Transverse colon (tissue), 3 donors: ENCODE results near the gene RAI14.

Experiments used
- CTCF ChIP-seq, 5 experiments: fragments of 200-600 bp in 3 of 5; fragments of 450-650 bp in 2 of 5; sonication (generic) in 3 of 5; IDR thresholded peaks; 1 replicate in 2 of 5; 2 replicates in 3 of 5; pipeline ENCODE4 v1.5.1; 2016 to 2017; ENCODE audit warnings: antibody characterized with exemption in 5 of 5, inconsistent platforms in 3 of 5, mild to moderate bottlenecking in 2 of 5, moderate library complexity in 1 of 5
- POLR2A ChIP-seq: fragments of 450-650 bp; IDR thresholded peaks from one replicate; pipeline ENCODE4 v1.6.1; 2016; ENCODE audit warnings: antibody characterized with exemption, mild to moderate bottlenecking, moderate library complexity

GRCh38 chr5:34833976-34834793 lies 178.1 kb downstream of the RAI14 start:
- TF ChIP-seq CTCF (IDR thresholded peaks at IDR 0.05), result no peak
- TF ChIP-seq POLR2A, result no peak
